HEK293T (cell line): Measurements from ENCODE around the gene CSHL1.
"Not testable (repeated sequence)": the region's sequence is repeated elsewhere in the genome, so short reads cannot be mapped to it uniquely, and the experiment has no call there.

Experiments used
- CTCF ChIA-PET: fragments of 350-600 bp; formaldehyde crosslinking; extraction: SDS; loops from one replicate; lab custom pipeline; 2021; ENCODE audit warnings: antibody characterized with exemption, inconsistent platforms; lab: Yijun Ruan, JAX
- POLR2A ChIA-PET: fragments of 350-600 bp; formaldehyde crosslinking; extraction: SDS; loops from one replicate; lab custom pipeline; 2020; ENCODE audit warnings: antibody characterized with exemption, inconsistent platforms; lab: Yijun Ruan, JAX
- DNase-seq: peaks from one replicate; pipeline ENCODE4 v3.0.0; 2012; ENCODE audit warnings: mixed read lengths; ENCODE audit errors: extremely low spot score
- ARNT ChIP-seq: fragments of 450-650 bp; IDR thresholded peaks from 2 replicates; pipeline ENCODE4 v1.6.1; 2017; ENCODE audit warnings: mild to moderate bottlenecking
- BHLHE40 ChIP-seq: fragments of 450-650 bp; IDR thresholded peaks from 2 replicates; pipeline ENCODE4 v1.6.1; 2016; ENCODE audit warnings: mild to moderate bottlenecking, moderate library complexity, borderline replicate concordance
- CTBP1 ChIP-seq: fragments of 450-650 bp; IDR thresholded peaks from 2 replicates; pipeline ENCODE4 v1.6.1; 2016; ENCODE audit warnings: borderline replicate concordance
- ELF4 ChIP-seq: fragments of 450-650 bp; IDR thresholded peaks from 2 replicates; pipeline ENCODE4 v1.6.1; 2017; ENCODE audit warnings: antibody characterized with exemption
- FOXA1 ChIP-seq: fragments of 450-650 bp; IDR thresholded peaks from 2 replicates; pipeline ENCODE4 v1.6.1; 2016; ENCODE audit warnings: mild to moderate bottlenecking
- FOXK2 ChIP-seq: fragments of 450-650 bp; IDR thresholded peaks from 2 replicates; pipeline ENCODE4 v1.6.1; 2016; ENCODE audit warnings: mild to moderate bottlenecking
- FOXM1 ChIP-seq: fragments of 450-650 bp; IDR thresholded peaks from 2 replicates; pipeline ENCODE4 v1.6.1; 2017; ENCODE audit warnings: mild to moderate bottlenecking, borderline replicate concordance
- HDGF ChIP-seq: fragments of 450-650 bp; IDR thresholded peaks from 2 replicates; pipeline ENCODE4 v1.6.1; 2017; ENCODE audit warnings: antibody characterized with exemption, borderline replicate concordance
- L3MBTL2 ChIP-seq: fragments of 450-650 bp; conservative IDR thresholded peaks from 2 replicates; pipeline ENCODE4 v1.6.1; 2016; ENCODE audit warnings: mild to moderate bottlenecking
- LEF1 ChIP-seq: fragments of 450-650 bp; IDR thresholded peaks from 2 replicates; pipeline ENCODE4 v1.6.1; 2017; ENCODE audit warnings: mild to moderate bottlenecking, borderline replicate concordance
- NFRKB ChIP-seq: fragments of 450-650 bp; IDR thresholded peaks from 2 replicates; pipeline ENCODE4 v1.6.1; 2016; ENCODE audit warnings: mild to moderate bottlenecking, moderate library complexity
- PKNOX1 ChIP-seq: fragments of 450-650 bp; IDR thresholded peaks from 2 replicates; pipeline ENCODE4 v1.6.1; 2016
- SP1 ChIP-seq: fragments of 450-650 bp; IDR thresholded peaks from 2 replicates; pipeline ENCODE4 v1.6.1; 2017
- SUZ12 ChIP-seq: fragments of 450-650 bp; IDR thresholded peaks from 2 replicates; pipeline ENCODE4 v1.6.1; 2016; ENCODE audit warnings: mild to moderate bottlenecking
- TARDBP ChIP-seq: fragments of 450-650 bp; IDR thresholded peaks from 2 replicates; pipeline ENCODE4 v1.6.1; 2016
- ZNF384 ChIP-seq: fragments of 450-650 bp; IDR thresholded peaks from 2 replicates; pipeline ENCODE4 v1.6.1; 2016

The CSHL1 gene

GRCh38 chr17:63880706-63881105 lies 30.4 kb downstream of the CSHL1 start:
- TF ChIP-seq ARNT: no peak
- TF ChIP-seq ELF4: no peak
- no peak for TF ChIP-seq SUZ12
- no peak for TF ChIP-seq ZNF384
- TF ChIP-seq FOXM1: no peak
- no peak for TF ChIP-seq SP1
- no peak for TF ChIP-seq L3MBTL2
- no peak for TF ChIP-seq FOXK2
- no peak for TF ChIP-seq NFRKB
- TF ChIP-seq BHLHE40: no peak
- no peak for TF ChIP-seq PKNOX1
- TF ChIP-seq LEF1: no peak
- TF ChIP-seq HDGF: no peak
- no peak for TF ChIP-seq FOXA1
- no peak for TF ChIP-seq CTBP1
- no peak for TF ChIP-seq TARDBP
- POLR2A ChIA-PET: no interaction called here
- DNase-seq: no peak
- CTCF ChIA-PET: interaction anchor here (1.1 to 1.5 kb wide), 2 partner anchors 15 to 179 kb away, joined by 3 to 7 read pairs; no protein-coding TSS in a partner anchor

- DNase-seq, POLR2A ChIA-PET: not testable (repeated sequence)
- CTCF ChIA-PET: interaction anchor here (0.7 kb wide), 1 partner anchor 50 kb away, joined by 3 read pairs; no protein-coding TSS in a partner anchor
These were observed 32.6 kb downstream of the CSHL1 start for GRCh38 chr17:63878413-63878812.

GRCh38 chr17:63874693-63875092 lies 36.4 kb downstream of the CSHL1 start:
- CTCF ChIA-PET, POLR2A ChIA-PET, DNase-seq: not testable (repeated sequence)

GRCh38 chr17:63874061-63874626 lies 36.9 kb downstream of the CSHL1 start:
- POLR2A ChIA-PET, DNase-seq, CTCF ChIA-PET: not testable (repeated sequence)

- CTCF ChIA-PET, DNase-seq, POLR2A ChIA-PET: not testable (repeated sequence)
These were observed 37.5 kb downstream of the CSHL1 start, which contains the start of gene CSH2 for GRCh38 chr17:63873577-63873976. TSS of gene CSH2 (minus strand) at chr17:63873677. CDS start at chr17:63873614, 63 bp downstream.

GRCh38 chr17:63871646-63872365 lies 39.3 kb downstream of the CSHL1 start:
- POLR2A ChIA-PET, CTCF ChIA-PET, DNase-seq: not testable (repeated sequence)

GRCh38 chr17:63870292-63870665 lies 40.8 kb downstream of the CSHL1 start:
- CTCF ChIA-PET: interaction anchor here (0.8 kb wide), 1 partner anchor 11 kb away, joined by 3 read pairs; the partner anchor contains the start of gene GH2
- POLR2A ChIA-PET, DNase-seq: not testable (repeated sequence)

- POLR2A ChIA-PET, DNase-seq: not testable (repeated sequence)
- CTCF ChIA-PET: interaction anchor here (0.8 kb wide), 1 partner anchor 12 kb away, joined by 3 read pairs; the partner anchor contains the start of gene GH2
These were observed 41.4 kb downstream of the CSHL1 start for GRCh38 chr17:63869491-63870291.

GRCh38 chr17:63866625-63867024 lies 44.4 kb downstream of the CSHL1 start:
- ChIA-PET POLR2A (interaction anchor here (1.8 kb wide), 1 partner anchor 23 kb away, joined by 8 read pairs; the partner anchor contains the start of gene SMARCD2), CTCF (interaction anchor here (0.8 to 1.3 kb wide), 4 partner anchors 20 to 131 kb away, joined by 3 to 5 read pairs (median 4); no protein-coding TSS in a partner anchor)
- not testable (repeated sequence) for DNase-seq
